Body of pancreas (tissue), 4 donors: ENCODE data around the gene MARCOL. TPM values are rescaled to one million over a fixed set of nuclear protein-coding genes. Genes with fewer than 3 reads are reported as not detected.
"Not testable (repeated sequence)": the region's sequence is repeated elsewhere in the genome, so short reads cannot be mapped to it uniquely, and the experiment has no call there.

Experiments used
- ATAC-seq: fragments of 150-250 bp; one replicate; pipeline ENCODE4 v1.9.1; 2016
- DNase-seq, 4 donors: peaks; one replicate each; pipeline ENCODE4 v3.0.0-alpha.2; 2019
- H3K27ac ChIP-seq, 4 donors: fragments of 200-600 bp; sonication (generic); 1 replicate in 3 of 4; 2 replicates in 1 of 4; pipeline versions ENCODE4 v1.5.1 to v1.6.1; 2016 to 2019; ENCODE audit warnings: mild to moderate bottlenecking in 1 of 4, mixed read lengths in 1 of 4, moderate library complexity in 1 of 4
- H3K27me3 ChIP-seq, 2 donors: fragments of 200-600 bp; sonication (generic); one replicate each; pipeline ENCODE4 v1.6.0; 2016; ENCODE audit warnings: mild to moderate bottlenecking in 1 of 2
- H3K36me3 ChIP-seq, 2 donors: fragments of 200-600 bp; sonication (generic); replicated peaks in 1 of 2; 2 replicates each; pipeline ENCODE4 v1.5.1; 2016; ENCODE audit warnings: low read depth in 2 of 2; ENCODE audit not compliant: insufficient read depth in 1 of 2
- H3K4me1 ChIP-seq: fragments of 200-600 bp; sonication (generic); one replicate; pipeline ENCODE4 v1.6.0; 2016
- H3K4me3 ChIP-seq, 2 donors: fragments of 200-600 bp; sonication (generic); 1 replicate in 1 of 2; 2 replicates in 1 of 2; pipeline ENCODE4 v1.5.1; 2016 to 2019
- H3K9me3 ChIP-seq, 3 donors: fragments of 200-600 bp; sonication (generic); 1 replicate in 2 of 3; 2 replicates in 1 of 3; pipeline ENCODE4 v1.5.1; 2016
- POLR2A ChIP-seq, 3 donors: fragments of 450-650 bp; IDR thresholded peaks; one replicate each; pipeline ENCODE4 v1.6.1; 2016; ENCODE audit warnings: antibody characterized with exemption in 3 of 3, mild to moderate bottlenecking in 2 of 3
- WGBS, 2 donors: methylation state at CpG; one replicate each; pipeline ENCODE4 v1.1.5; 2017; 5-methylcytosine and 5-hydroxymethylcytosine counted together
- intact Hi-C: fragments of 100-400 bp; cut with DNase I; formaldehyde crosslinking; loops from one replicate; pipeline ENCODE4 v1.15.1; 2023
- small RNA-seq: library from RNA; depleted of rRNA; stranded (forward); fragments of <200 nt; gene quantifications from one replicate; pipeline ENCODE3, GENCODE V24; 2016
- total RNA-seq, 2 donors: library from RNA; depleted of rRNA; stranded (reverse); fragments of >200 nt; gene quantifications; one replicate each; pipeline ENCODE4 v1.1.0, GENCODE V29; 2016
- TF ChIP-seq, protein P1 (sequence below), 7 experiments: fragments of 450-650 bp in 4 of 7; fragments of 200-600 bp in 3 of 7; sonication (generic) in 3 of 7; IDR thresholded peaks; one replicate each; pipeline ENCODE4 v1.5.1; 2016 to 2019; ENCODE audit warnings: antibody characterized with exemption in 7 of 7

The MARCOL gene
- total RNA-seq, 2 donors from 2014 or later: not detected

DNA sequence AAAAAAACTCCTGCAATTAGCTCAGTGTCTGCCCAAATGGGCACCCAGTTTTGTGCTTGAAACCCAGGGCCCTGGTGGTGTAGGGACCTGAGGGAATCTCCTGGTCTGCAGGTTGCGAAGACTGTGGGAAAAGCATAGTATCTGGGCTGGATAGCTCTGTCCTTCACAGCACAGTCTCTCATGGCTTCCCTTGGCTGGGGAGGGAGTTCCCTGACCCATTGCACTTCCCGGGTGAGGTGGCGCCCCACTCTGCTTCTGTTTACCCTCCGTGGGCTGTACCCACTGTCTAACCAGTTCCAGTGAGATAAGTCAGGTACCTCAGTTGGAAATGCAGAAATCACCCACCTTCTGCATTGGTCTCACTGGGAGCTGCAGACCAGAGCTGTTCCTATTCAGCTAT is 43.0 kb downstream of the MARCOL start:
- H3K27me3 ChIP-seq, H3K27ac ChIP-seq, DNase-seq, H3K4me1 ChIP-seq, ATAC-seq, H3K4me3 ChIP-seq, H3K36me3 ChIP-seq, intact Hi-C loops: not testable (repeated sequence)
- 79 to 93% methylated on average over 4 of the region's 4 CpGs for WGBS, 2 donors
- peaks cover 0 to 15% (median 0%) of the 10 kb centered on the region in 3 donors for H3K9me3 ChIP-seq

DNA sequence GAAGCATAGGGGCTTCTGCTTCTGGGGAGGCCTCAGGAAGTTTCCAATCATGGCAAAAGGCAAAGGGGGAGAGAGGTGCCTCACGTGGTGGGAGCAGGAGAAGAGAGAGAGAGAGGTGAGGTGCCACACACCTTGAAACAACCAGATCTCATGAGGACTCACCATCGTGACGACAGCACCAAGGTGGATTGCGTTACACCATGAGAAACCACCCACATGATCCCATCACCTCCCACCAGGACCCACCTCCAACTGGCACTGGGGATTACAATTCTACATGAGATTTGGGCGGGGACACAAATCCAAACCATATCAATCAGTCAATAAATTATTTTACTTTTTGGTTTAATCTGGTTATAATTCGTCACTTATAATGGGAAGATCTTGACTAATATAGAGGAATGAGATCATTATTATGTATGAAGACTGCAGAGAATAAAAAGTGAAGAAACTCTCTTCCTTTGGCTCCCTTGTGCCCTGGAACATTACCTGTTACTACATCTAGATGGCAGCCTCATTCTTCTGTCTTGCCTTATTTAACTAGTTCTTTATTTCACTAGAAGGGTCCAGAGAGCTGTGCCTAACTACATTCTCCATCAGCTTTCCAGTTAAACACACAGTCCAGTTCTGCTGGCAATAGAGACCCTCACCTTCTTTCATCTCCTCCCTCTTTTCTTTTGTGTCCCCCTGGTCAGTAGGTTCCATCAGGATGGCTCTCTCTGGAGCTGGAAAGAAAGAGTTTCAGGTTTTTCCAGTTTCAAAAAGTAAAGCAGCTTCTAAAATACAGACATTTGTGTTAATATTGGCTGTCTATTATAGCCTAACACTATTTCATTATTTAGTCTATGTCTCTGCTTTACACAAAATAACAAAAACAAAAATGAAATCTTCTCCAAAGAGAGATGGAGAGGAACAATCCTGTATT is 52.2 kb downstream of the MARCOL start:
- no peaks in the 10 kb centered on the region for H3K4me1 ChIP-seq
- TF ChIP-seq, protein P1, sequence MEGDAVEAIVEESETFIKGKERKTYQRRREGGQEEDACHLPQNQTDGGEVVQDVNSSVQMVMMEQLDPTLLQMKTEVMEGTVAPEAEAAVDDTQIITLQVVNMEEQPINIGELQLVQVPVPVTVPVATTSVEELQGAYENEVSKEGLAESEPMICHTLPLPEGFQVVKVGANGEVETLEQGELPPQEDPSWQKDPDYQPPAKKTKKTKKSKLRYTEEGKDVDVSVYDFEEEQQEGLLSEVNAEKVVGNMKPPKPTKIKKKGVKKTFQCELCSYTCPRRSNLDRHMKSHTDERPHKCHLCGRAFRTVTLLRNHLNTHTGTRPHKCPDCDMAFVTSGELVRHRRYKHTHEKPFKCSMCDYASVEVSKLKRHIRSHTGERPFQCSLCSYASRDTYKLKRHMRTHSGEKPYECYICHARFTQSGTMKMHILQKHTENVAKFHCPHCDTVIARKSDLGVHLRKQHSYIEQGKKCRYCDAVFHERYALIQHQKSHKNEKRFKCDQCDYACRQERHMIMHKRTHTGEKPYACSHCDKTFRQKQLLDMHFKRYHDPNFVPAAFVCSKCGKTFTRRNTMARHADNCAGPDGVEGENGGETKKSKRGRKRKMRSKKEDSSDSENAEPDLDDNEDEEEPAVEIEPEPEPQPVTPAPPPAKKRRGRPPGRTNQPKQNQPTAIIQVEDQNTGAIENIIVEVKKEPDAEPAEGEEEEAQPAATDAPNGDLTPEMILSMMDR (IDR thresholded peaks at IDR 0.05): peak; percentile 10 to 45 (median 37)
- TF ChIP-seq POLR2A (IDR thresholded peaks at IDR 0.05): no peak
- no peak for ATAC-seq
- no peaks in the 10 kb centered on the region for H3K9me3 ChIP-seq
- no peaks in the 10 kb centered on the region for H3K27me3 ChIP-seq
- no peak overlapping the region for H3K4me3 ChIP-seq
- intact Hi-C loops: no loop called here
- WGBS, 2 donors: 63 to 67% methylated on average over 6 of the region's 6 CpGs
- no peak overlapping the region for H3K27ac ChIP-seq
- DNase-seq: no peak
- no peaks in the 10 kb centered on the region for H3K36me3 ChIP-seq

Small RNAs within 50 kb of the gene (small RNA-seq; reads per million reads assigned to genes)
- gene HMGN1P16: not detected

Other genes with a start within 250 kb of the MARCOL start
- gene SPINK5, start 174.5 kb upstream of the MARCOL start, total RNA-seq: 1 to 10 TPM in 1 of 2 donors, under 1 TPM in 1; 0.52 to 1.6 TPM
- not detected for gene SPINK14, start 70.0 kb upstream of the MARCOL start, total RNA-seq
- not detected for gene SPINK6, start 35.5 kb upstream of the MARCOL start, total RNA-seq
- 1 to 10 TPM; 2.6 to 5.7 TPM for gene SPINK13, start 30.3 kb downstream of the MARCOL start, total RNA-seq
- not detected for gene SPINK7, start 73.9 kb downstream of the MARCOL start, total RNA-seq
- gene SPINK9, start 97.0 kb downstream of the MARCOL start, total RNA-seq: not detected
- gene FBXO38, start 145.4 kb downstream of the MARCOL start, total RNA-seq: 10 to 100 TPM; 37.9 to 45.7 TPM